Measurements from ENCODE around the gene MAPT.

MAPT gene

DNA sequence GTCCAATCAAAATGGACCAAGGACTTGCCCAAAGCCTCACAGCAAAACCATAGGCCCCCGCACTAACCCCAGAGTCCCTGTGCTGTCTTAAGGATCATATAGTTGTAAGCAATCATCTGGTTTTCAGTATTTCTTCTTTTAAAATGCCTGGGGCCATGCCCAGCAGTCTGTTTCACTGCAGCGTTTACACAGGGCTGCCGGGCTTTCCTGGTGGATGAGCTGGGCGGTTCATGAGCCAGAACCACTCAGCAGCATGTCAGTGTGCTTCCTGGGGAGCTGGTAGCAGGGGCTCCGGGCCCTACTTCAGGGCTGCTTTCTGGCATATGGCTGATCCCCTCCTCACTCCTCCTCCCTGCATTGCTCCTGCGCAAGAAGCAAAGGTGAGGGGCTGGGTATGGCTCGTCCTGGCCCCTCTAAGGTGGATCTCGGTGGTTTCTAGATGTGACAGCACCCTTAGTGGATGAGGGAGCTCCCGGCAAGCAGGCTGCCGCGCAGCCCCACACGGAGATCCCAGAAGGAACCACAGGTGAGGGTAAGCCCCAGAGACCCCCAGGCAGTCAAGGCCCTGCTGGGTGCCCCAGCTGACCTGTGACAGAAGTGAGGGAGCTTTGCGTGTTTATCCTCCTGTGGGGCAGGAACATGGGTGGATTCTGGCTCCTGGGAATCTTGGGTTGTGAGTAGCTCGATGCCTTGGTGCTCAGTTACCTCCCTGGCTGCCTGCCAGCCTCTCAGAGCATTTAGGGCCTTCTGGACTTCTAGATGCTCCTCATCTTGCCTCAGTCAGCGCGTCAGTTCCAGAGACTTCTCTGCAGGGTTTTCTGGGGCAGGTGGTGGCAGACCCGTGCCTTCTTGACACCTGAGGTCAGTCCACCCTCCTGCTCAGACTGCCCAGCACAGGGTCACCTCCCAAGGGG, 79.8 kb downstream of the MAPT start:
- Histone ChIP-seq H3K27me3 (ENCODE audit: control insufficient read depth, insufficient read depth, low read length) (no peaks in the 10 kb centered on the region; the same call in 1 of the 2 replicates), H3K9me3 (ENCODE audit: control insufficient read depth, insufficient read depth, low read length) (no peaks in the 10 kb centered on the region), H3K4me1 (ENCODE audit: control insufficient read depth, insufficient read depth, low read length) (no peaks in the 10 kb centered on the region), H3K27ac (ENCODE audit: low read depth, low read length) (no peak overlapping the region), H3K36me3 (ENCODE audit: control insufficient read depth, insufficient read depth, low read length) (no peaks in the 10 kb centered on the region), H3K4me3 (ENCODE audit: low read depth, low read length) (no peak overlapping the region), H3K9ac (ENCODE audit: low read depth, low read length) (no peak overlapping the region)

DNA sequence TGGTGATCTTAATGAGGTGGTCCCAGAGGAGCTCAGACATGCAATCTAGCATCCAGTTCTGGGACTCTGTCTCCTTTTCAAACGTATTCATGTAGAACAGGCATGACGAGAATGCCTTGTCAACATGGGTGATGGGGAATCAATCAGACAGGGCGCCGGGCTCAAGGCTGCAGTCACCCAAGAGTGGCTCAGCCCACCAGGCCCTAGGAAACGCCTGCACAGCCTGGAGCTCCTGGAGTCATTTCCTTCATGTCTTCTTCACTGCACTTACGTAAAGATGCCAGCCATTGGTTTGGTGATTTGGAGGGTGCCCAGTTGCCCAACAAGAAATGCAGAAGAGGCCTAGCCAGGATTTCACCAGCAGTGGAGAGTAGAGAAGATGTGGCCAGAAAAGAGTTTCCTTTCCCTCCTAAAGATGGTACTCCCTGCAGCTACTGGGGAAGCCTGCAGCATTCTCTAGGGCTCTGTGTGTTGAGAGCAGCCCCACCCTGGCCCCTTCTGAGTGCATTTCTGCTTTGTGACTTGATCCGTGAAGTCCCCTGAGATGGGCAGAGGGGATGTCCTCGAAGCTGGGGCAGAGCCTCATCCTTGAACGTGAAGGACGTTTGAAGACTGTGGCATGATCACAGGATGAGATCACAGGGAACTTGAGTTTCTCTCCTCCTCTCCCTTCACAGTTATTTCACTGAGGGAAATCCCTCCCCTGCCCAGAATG, 80.7 kb downstream of the MAPT start:
- no peaks in the 10 kb centered on the region for H3K4me1 ChIP-seq (ENCODE audit: control insufficient read depth, insufficient read depth, low read length)
- H3K36me3 ChIP-seq (ENCODE audit: control insufficient read depth, insufficient read depth, low read length): no peaks in the 10 kb centered on the region
- no peaks in the 10 kb centered on the region; the same call in 1 of the 2 replicates for H3K27me3 ChIP-seq (ENCODE audit: control insufficient read depth, insufficient read depth, low read length)
- H3K9ac ChIP-seq (ENCODE audit: low read depth, low read length): no peak overlapping the region
- no peak overlapping the region for H3K4me3 ChIP-seq (ENCODE audit: low read depth, low read length)
- H3K9me3 ChIP-seq (ENCODE audit: control insufficient read depth, insufficient read depth, low read length): no peaks in the 10 kb centered on the region
- H3K27ac ChIP-seq (ENCODE audit: low read depth, low read length): no peak overlapping the region

DNA sequence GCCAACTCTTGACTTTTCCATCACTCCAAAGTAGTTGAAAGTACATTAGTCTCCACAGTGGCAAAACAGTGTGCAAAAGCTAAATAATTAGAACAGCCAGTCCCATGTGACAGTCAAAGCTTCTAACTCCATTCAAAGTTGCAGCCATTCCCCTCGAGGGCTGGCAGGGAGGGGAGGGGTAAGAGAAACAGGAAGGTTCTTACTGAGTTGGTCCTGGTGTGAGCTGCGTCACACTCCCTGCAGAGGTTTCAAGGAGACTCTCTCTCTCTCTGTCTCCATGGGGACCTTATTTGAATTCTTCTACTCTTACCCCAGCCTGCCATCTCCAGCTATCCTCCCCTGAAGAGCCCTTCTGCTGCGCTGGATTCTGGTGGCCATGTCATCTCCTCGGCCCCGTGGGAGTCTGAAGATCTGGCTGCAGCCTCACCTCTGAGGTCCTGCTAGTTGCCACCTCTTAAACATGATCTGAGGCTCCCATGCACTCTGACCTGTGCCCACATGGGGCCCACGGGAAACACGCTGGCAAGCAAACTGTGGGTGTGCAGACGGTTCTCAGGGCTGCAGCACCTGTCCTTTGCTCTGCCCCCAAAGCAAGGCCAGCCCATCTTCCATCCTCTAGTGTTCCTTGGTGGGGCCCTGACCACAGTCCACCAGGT, 81.4 kb downstream of the MAPT start:
- Histone ChIP-seq H3K27me3 (ENCODE audit: control insufficient read depth, insufficient read depth, low read length) (no peaks in the 10 kb centered on the region; the same call in 1 of the 2 replicates), H3K27ac (ENCODE audit: low read depth, low read length) (no peak overlapping the region), H3K36me3 (ENCODE audit: control insufficient read depth, insufficient read depth, low read length) (no peaks in the 10 kb centered on the region), H3K4me1 (ENCODE audit: control insufficient read depth, insufficient read depth, low read length) (no peaks in the 10 kb centered on the region), H3K4me3 (ENCODE audit: low read depth, low read length) (no peak overlapping the region), H3K9me3 (ENCODE audit: control insufficient read depth, insufficient read depth, low read length) (no peaks in the 10 kb centered on the region), H3K9ac (ENCODE audit: low read depth, low read length) (no peak overlapping the region)

DNA sequence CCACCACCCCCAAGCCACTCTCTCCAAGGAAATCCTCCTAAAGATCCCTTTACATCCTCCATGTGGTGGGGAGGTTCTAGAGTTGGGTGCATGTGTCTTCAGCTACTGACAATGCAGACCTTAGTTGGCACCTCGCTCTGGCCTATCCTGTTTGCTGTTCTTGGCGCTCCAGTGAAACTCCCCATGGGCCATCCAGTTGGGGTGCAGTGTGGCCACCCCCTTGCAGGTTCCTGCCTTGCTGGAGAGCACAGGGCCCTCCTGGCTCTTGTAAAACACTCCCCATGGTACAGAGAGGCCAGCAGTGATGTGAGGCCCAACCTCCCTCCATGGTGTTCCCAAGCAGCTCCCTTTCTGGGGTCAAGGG, 82.0 kb downstream of the MAPT start:
- Histone ChIP-seq H3K4me1 (ENCODE audit: control insufficient read depth, insufficient read depth, low read length) (no peaks in the 10 kb centered on the region), H3K27me3 (ENCODE audit: control insufficient read depth, insufficient read depth, low read length) (no peaks in the 10 kb centered on the region; the same call in 1 of the 2 replicates), H3K27ac (ENCODE audit: low read depth, low read length) (no peak overlapping the region), H3K4me3 (ENCODE audit: low read depth, low read length) (no peak overlapping the region), H3K9ac (ENCODE audit: low read depth, low read length) (no peak overlapping the region), H3K9me3 (ENCODE audit: control insufficient read depth, insufficient read depth, low read length) (no peaks in the 10 kb centered on the region), H3K36me3 (ENCODE audit: control insufficient read depth, insufficient read depth, low read length) (no peaks in the 10 kb centered on the region)

DNA sequence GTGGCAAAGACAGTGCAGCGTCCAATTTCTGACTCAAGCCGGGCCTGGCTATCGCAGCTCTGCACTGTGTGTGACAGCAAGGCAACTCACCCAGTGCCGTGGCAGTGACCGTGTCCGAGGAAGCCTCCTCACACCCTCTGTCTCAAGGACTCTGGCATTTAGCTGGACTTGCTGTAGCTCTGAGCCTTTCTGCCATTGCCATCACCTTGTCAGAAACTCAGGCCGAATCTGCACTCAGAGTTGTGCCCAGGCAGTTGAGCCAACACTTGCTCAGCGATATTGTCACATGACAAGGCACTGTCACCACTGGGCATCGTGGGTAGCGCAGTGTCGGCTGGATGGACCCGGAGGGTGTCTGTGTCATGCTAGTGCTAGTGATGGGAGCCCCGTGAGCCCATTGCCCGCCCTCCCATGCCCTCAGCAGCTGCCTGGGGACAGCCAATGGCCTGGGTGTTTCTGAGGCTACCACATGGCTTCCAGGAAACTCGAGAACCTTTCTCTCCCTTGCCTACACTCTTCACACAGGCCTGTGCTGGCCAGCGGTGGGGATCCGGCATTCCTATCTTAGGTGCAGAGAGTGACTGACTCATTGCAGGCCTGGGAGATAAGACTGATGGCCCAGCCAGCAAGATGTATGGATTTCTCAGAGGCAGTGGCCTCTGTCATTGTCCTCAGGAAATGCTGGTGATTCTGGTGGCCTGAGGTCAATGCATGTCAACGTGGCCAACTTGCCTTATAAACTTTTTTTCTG, 82.6 kb downstream of the MAPT start:
- no peak overlapping the region for H3K4me3 ChIP-seq (ENCODE audit: low read depth, low read length)
- no peak overlapping the region for H3K9ac ChIP-seq (ENCODE audit: low read depth, low read length)
- no peaks in the 10 kb centered on the region for H3K4me1 ChIP-seq (ENCODE audit: control insufficient read depth, insufficient read depth, low read length)
- H3K36me3 ChIP-seq (ENCODE audit: control insufficient read depth, insufficient read depth, low read length): no peaks in the 10 kb centered on the region
- H3K27ac ChIP-seq (ENCODE audit: low read depth, low read length): no peak overlapping the region
- no peaks in the 10 kb centered on the region; the same call in 1 of the 2 replicates for H3K27me3 ChIP-seq (ENCODE audit: control insufficient read depth, insufficient read depth, low read length)
- no peaks in the 10 kb centered on the region for H3K9me3 ChIP-seq (ENCODE audit: control insufficient read depth, insufficient read depth, low read length)

DNA sequence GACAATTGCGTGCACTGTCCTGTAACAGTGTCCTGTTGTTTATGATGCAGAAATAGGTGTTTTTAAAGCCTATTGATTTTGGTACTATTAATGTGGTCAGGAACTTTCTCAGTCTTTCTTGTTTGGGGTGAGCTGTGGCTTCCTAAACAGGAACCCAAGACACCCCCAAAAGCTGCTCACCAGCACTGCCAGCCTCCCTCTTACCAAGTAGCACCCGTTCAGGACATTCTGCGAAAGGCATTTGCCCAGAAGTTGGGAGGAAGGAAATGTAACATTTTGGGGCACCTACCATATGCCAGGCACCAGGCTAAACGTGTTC, 83.1 kb downstream of the MAPT start:
- no peak overlapping the region for H3K27ac ChIP-seq (ENCODE audit: low read depth, low read length)
- H3K4me1 ChIP-seq (ENCODE audit: control insufficient read depth, insufficient read depth, low read length): no peaks in the 10 kb centered on the region
- H3K4me3 ChIP-seq (ENCODE audit: low read depth, low read length): no peak overlapping the region
- no peaks in the 10 kb centered on the region; the same call in 1 of the 2 replicates for H3K27me3 ChIP-seq (ENCODE audit: control insufficient read depth, insufficient read depth, low read length)
- H3K36me3 ChIP-seq (ENCODE audit: control insufficient read depth, insufficient read depth, low read length): no peaks in the 10 kb centered on the region
- H3K9me3 ChIP-seq (ENCODE audit: control insufficient read depth, insufficient read depth, low read length): no peaks in the 10 kb centered on the region
- H3K9ac ChIP-seq (ENCODE audit: low read depth, low read length): no peak overlapping the region

DNA sequence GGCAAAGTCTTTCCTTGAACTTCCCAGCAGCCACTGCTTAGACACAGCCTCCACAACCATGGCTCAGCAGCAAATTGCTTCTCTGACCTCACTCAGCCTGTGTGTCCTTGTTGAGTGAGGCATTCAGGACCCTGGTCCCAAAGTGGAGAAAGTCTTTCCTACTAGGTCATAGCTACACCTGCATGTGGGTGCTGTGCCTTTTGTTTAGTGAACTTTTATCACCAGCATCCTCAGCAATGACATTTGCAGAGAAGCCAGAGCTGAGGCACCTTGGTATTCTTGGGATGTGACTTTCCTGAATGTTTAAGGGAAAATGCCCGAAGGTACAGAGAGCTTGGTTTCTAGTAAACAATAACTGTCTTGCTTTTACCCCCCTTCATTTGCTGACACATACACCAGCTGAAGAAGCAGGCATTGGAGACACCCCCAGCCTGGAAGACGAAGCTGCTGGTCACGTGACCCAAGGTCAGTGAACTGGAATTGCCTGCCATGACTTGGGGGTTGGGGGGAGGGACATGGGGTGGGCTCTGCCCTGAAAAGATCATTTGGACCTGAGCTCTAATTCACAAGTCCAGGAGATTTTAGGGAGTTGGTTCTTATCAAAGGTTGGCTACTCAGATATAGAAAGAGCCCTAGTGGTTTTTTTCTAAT, 83.7 kb downstream of the MAPT start:
- no peak overlapping the region for H3K9ac ChIP-seq (ENCODE audit: low read depth, low read length)
- no peak overlapping the region for H3K27ac ChIP-seq (ENCODE audit: low read depth, low read length)
- no peaks in the 10 kb centered on the region; the same call in 1 of the 2 replicates for H3K27me3 ChIP-seq (ENCODE audit: control insufficient read depth, insufficient read depth, low read length)
- H3K36me3 ChIP-seq (ENCODE audit: control insufficient read depth, insufficient read depth, low read length): no peaks in the 10 kb centered on the region
- no peaks in the 10 kb centered on the region for H3K9me3 ChIP-seq (ENCODE audit: control insufficient read depth, insufficient read depth, low read length)
- H3K4me3 ChIP-seq (ENCODE audit: low read depth, low read length): no peak overlapping the region
- no peaks in the 10 kb centered on the region for H3K4me1 ChIP-seq (ENCODE audit: control insufficient read depth, insufficient read depth, low read length)

DNA sequence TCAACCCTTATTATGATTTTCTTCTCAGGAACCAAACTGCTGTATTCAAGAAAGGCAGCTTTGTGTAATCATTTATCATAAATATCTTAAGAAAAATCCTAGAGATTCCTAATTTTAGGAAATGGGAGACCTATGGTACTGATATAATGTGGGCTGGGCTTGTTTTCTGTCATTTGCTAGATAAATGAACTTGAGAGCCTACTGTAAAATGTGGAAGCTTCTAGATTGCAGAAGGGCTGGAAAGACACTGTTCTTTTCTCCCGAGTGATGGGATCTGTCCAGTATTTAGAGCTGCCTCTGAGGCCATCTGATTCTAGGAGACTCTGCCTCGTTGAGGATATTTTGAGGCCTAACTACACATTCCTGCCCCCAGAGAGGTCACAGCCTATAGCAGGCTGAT, 84.8 kb downstream of the MAPT start:
- no peaks in the 10 kb centered on the region for H3K9me3 ChIP-seq (ENCODE audit: control insufficient read depth, insufficient read depth, low read length)
- no peaks in the 10 kb centered on the region for H3K27me3 ChIP-seq (ENCODE audit: control insufficient read depth, insufficient read depth, low read length)
- no peaks in the 10 kb centered on the region for H3K36me3 ChIP-seq (ENCODE audit: control insufficient read depth, insufficient read depth, low read length)
- no peak overlapping the region for H3K27ac ChIP-seq (ENCODE audit: low read depth, low read length)
- H3K4me1 ChIP-seq (ENCODE audit: control insufficient read depth, insufficient read depth, low read length): no peaks in the 10 kb centered on the region
- no peak overlapping the region for H3K4me3 ChIP-seq (ENCODE audit: low read depth, low read length)
- H3K9ac ChIP-seq (ENCODE audit: low read depth, low read length): no peak overlapping the region

DNA sequence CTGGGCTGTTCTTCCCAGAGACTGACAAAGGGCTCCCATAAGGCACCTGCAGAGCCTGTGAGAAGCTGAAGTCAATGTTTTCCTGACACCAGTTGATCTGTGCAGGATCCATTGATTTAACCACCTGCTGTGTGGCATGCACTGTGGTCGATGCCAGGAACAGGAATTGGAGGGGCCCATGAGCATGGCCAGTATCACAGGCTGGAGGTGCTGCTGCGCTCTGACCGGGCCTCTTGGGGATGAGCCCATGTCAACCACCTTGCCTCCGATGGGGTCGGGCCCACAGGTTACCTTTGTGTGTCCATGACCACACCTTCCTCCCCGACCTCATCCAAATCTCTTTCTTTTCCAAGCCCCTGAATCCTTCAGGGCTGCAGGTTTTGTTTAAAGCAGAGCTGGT, 86.5 kb downstream of the MAPT start:
- no peaks in the 10 kb centered on the region for H3K27me3 ChIP-seq (ENCODE audit: control insufficient read depth, insufficient read depth, low read length)
- no peaks in the 10 kb centered on the region for H3K4me1 ChIP-seq (ENCODE audit: control insufficient read depth, insufficient read depth, low read length)
- no peaks in the 10 kb centered on the region for H3K9me3 ChIP-seq (ENCODE audit: control insufficient read depth, insufficient read depth, low read length)
- H3K27ac ChIP-seq (ENCODE audit: low read depth, low read length): no peak overlapping the region
- no peak overlapping the region for H3K4me3 ChIP-seq (ENCODE audit: low read depth, low read length)
- H3K9ac ChIP-seq (ENCODE audit: low read depth, low read length): no peak overlapping the region
- H3K36me3 ChIP-seq (ENCODE audit: control insufficient read depth, insufficient read depth, low read length): no peaks in the 10 kb centered on the region

DNA sequence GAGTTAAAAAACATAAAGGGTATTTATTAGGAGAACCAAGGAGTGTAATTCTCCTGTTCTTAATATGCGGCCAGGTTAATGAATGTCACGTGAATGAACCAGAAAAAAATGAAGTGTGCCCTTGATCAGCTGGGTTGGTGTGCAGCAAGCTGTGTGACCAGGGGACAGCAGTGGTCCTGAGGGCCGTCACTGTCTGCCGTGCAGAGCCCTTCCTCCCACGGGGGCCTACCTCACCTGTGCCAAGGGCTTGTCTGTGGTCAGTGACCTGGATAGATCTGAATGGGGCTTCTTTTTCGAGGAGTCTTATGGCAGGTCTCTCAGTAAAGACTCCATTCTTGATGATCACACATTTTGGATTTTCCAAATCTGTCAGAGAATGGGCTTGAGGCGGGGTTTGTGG, 87.0 kb downstream of the MAPT start:
- H3K4me1 ChIP-seq (ENCODE audit: control insufficient read depth, insufficient read depth, low read length): no peaks in the 10 kb centered on the region
- H3K9ac ChIP-seq (ENCODE audit: low read depth, low read length): no peak overlapping the region
- no peaks in the 10 kb centered on the region for H3K9me3 ChIP-seq (ENCODE audit: control insufficient read depth, insufficient read depth, low read length)
- H3K4me3 ChIP-seq (ENCODE audit: low read depth, low read length): no peak overlapping the region
- H3K36me3 ChIP-seq (ENCODE audit: control insufficient read depth, insufficient read depth, low read length): no peaks in the 10 kb centered on the region
- no peaks in the 10 kb centered on the region for H3K27me3 ChIP-seq (ENCODE audit: control insufficient read depth, insufficient read depth, low read length)
- no peak overlapping the region for H3K27ac ChIP-seq (ENCODE audit: low read depth, low read length)
